ENCODE data around the gene SSRP1.

Gene SSRP1

DNA sequence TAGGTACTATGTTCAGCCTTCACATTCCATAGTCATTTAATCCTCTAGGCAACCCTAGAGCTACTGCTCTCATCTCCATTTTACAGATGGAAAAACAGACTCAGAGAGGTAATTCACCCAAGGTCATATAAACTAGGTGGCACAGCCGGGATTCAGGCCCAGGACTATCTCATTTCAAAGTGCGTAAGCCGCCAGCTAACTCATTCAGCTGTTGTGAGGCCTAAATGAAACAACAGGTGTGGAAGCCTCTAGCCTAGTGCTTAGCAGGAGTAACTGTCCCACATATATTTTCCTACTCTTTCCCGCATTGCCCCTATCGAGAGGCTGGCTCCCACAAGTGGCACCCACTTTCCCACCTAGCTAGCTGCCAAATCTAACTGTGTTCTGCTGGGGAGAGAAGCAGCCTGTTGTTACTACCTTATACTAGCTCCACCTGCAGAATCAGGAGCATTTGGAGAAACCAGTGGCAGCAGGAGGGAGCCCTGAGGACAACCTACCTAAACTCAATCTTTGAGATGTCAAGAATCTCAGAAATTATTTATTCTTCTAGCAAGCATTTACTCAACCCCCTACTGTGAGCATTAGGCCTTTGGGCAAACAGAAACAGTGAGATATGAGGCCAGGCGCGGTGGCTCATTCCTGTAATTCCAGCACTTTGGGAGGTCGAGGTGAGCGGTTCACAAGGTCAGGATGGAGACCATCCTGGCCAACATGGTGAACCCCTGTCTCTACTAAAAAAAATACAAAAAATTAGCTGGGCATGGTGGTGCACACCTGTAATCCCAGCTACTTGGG is 24.4 kb upstream of the SSRP1 start:
- no peak for DNase-seq

GRCh38 chr11:57359396-57359795 is 23.7 kb upstream of the SSRP1 start:
- no peak for DNase-seq

- no peak for DNase-seq
These were observed 23.3 kb upstream of the SSRP1 start for GRCh38 chr11:57358991-57359390.

- no peak for DNase-seq
These were observed 22.9 kb upstream of the SSRP1 start for GRCh38 chr11:57358543-57358961.

DNA sequence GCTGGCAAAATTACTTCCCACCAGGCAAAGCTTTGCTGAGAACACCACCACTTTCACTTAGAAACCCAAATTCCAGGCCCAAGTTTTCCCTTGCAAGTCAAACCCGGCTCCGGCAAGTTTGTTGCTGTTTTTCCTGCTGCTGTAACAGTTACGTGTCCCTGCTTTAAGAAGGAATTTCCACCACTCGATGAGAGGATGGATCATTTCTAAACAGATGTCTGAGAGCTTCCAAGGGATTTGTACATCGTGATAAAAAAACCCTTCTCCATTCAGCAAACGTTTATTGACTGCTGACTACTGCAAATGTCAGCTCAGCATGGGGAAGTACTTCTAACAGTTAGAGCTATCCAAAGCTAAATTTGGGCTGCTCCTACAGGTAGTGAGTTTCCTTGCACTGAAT is 22.2 kb upstream of the SSRP1 start:
- no peak for DNase-seq

GRCh38 chr11:57357310-57357709 is 21.6 kb upstream of the SSRP1 start:
- no peak for DNase-seq

DNA sequence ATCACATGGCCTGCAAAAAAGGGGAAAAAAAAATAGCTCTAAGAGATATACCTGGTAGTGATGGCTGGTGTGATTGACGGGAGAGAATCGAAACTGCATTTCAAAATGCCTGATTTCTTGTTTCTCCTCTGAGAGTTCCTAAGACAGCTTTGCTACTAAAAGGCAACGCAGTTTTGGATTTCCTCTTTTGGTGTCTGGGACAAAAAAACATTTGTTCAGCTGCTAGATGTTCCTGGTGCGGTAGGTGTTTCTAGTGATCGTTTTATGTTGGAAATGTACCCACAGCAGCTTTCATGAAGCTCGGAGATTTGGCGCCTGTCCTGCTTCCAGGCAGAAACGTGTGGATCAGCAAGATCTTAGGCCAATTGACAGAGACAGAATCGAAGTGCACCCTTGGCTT is 20.6 kb upstream of the SSRP1 start:
- DNase-seq: no peak

GRCh38 chr11:57354699-57355098 is 19.0 kb upstream of the SSRP1 start:
- DNase-seq: no peak

DNA sequence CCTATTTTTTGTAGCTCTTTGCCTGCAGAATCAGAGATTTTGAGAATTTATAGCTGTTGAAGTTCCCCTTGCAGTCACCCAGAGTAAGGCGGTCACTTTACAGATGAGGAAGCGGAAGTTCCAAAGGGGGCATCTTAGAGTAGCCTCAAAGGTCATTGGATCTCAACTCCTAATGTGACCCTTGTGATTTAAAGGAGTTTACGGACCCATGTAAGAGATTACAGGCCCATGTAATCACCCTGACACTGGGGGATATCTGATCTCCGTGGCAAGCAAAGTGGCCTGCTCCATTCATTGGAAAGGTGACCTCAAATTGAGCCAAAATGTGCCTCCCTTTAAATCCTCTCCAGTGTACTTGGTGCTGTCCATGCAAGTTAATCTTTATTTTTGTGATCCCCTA is 18.2 kb upstream of the SSRP1 start:
- DNase-seq: no peak

DNA sequence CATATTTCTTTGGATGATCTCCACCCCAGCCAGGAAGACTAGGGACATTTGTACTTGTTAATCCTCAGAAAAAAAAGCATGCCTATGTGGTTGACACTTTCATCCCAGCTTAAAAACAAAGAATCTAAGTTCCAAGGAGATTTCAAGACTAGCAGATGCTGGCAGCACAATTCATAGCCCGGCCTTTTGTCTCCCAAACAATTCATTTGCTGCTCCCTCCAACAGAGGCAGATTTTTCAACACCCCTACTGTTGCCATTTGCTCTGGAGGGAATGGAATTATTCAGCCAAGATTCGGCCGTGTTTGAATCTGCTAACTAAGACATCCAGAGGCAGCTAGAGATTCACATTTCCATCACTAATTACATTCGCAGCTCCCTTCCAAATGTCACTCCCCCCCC is 17.8 kb upstream of the SSRP1 start:
- no peak for DNase-seq

GRCh38 chr11:57353036-57353435 is 17.3 kb upstream of the SSRP1 start:
- no peak for DNase-seq

GRCh38 chr11:57349491-57350274 is 14.0 kb upstream of the SSRP1 start:
- DNase-seq: peak; percentile 83

GRCh38 chr11:57348636-57349313 is 13.1 kb upstream of the SSRP1 start:
- no peak for DNase-seq

- no peak for DNase-seq
These were observed 12.4 kb upstream of the SSRP1 start for GRCh38 chr11:57348052-57348451.

- DNase-seq: no peak
These were observed 11.6 kb upstream of the SSRP1 start for GRCh38 chr11:57347336-57347735.

GRCh38 chr11:57345555-57346211 is 10.0 kb upstream of the SSRP1 start:
- peak; percentile 75 for DNase-seq

DNA sequence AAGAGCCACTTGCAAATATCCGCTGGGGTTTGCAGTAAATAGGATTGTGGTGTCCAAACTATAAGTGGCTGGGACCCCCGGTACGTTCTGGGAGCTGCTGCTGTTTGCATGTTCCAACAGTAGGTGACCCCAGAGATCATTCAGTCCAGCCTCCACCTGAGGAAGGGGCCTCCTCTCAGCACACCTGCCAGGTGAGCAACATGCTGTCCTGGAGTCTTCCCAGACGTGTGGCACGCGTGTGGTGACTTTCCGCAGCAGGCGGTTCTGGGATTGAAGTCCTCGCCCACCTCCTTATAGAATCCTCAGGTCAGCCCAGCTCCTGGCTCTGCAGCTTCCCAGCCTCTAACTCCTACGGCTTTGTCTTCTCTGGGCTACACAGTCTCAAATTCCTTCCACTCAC is 9.1 kb upstream of the SSRP1 start:
- DNase-seq: no peak

- DNase-seq: no peak
These were observed 8.1 kb upstream of the SSRP1 start for GRCh38 chr11:57343825-57344224.

GRCh38 chr11:57342702-57343101 is 7.0 kb upstream of the SSRP1 start:
- no peak for DNase-seq

GRCh38 chr11:57341250-57341808 is 5.6 kb upstream of the SSRP1 start:
- no peak for DNase-seq

GRCh38 chr11:57340039-57340615 is 4.4 kb upstream of the SSRP1 start:
- DNase-seq: no peak

GRCh38 chr11:57339328-57339727 is 3.6 kb upstream of the SSRP1 start:
- no peak for DNase-seq
